Caco-2 (cell line): ENCODE data around the gene PTDSS2. TPM values are rescaled to one million over a fixed set of nuclear protein-coding genes. Genes with fewer than 3 reads are reported as not detected.

Experiments
- BruUV-seq: library from RNA; stranded (reverse); fragments of 400-500 nt; replicated peaks from 2 replicates; lab custom pipeline; 2021; lab: Mats Ljungman, UMichigan
- CTCF ChIA-PET: fragments of 300-600 bp; sonication (Branson Sonifier 250); formaldehyde crosslinking; loops from one replicate; lab custom pipeline; 2022; ENCODE audit warnings: antibody characterized with exemption; lab: Charles Lee
- POLR2A ChIA-PET: fragments of 300-600 bp; sonication (Branson Sonifier 250); formaldehyde crosslinking; loops from one replicate; lab custom pipeline; 2022; ENCODE audit warnings: antibody characterized with exemption; lab: Charles Lee
- DNase-seq, 2 experiments: peaks; one replicate each; pipeline versions ENCODE4 v3.0.0 to v3.0.0-alpha.2; 2020 to 2022
- H3K27me3 ChIP-seq: replicated peaks from 2 replicates; pipeline ENCODE4 v1.6.0; 2011; ENCODE audit warnings: low read length; ENCODE audit not compliant: control insufficient read depth, insufficient read depth
- H3K36me3 ChIP-seq: 2 replicates; pipeline ENCODE4 v1.5.1; 2011; ENCODE audit warnings: low read length; ENCODE audit not compliant: control insufficient read depth, insufficient read depth
- H3K4me1 ChIP-seq: fragments of 250-450 bp; sonication (Bioruptor Pico); 2 replicates; pipeline ENCODE4 v1.5.1; 2020; ENCODE audit warnings: mild to moderate bottlenecking
- H3K4me3 ChIP-seq: 2 replicates; pipeline ENCODE4 v1.5.1; 2011; ENCODE audit warnings: low read depth, mild to moderate bottlenecking, control low read depth, low read length
- H3K9me3 ChIP-seq: fragments of 250-450 bp; sonication (Bioruptor Pico); 2 replicates; pipeline ENCODE4 v1.5.1; 2020; ENCODE audit warnings: mild to moderate bottlenecking, moderate library complexity
- H3K27ac Mint-ChIP-seq: one replicate; pipeline ENCODE4 v1.8.0; 2022; ENCODE audit warnings: mixed read lengths; ENCODE audit not compliant: unreplicated experiment
- H3K27me3 Mint-ChIP-seq: one replicate; pipeline ENCODE4 v1.8.0; 2022; ENCODE audit warnings: mixed read lengths; ENCODE audit not compliant: insufficient read depth, unreplicated experiment
- H3K36me3 Mint-ChIP-seq: one replicate; pipeline ENCODE4 v1.8.0; 2022; ENCODE audit warnings: mild to moderate bottlenecking, mixed read lengths; ENCODE audit not compliant: insufficient read depth, unreplicated experiment
- H3K4me1 Mint-ChIP-seq: one replicate; pipeline ENCODE4 v1.8.0; 2022; ENCODE audit warnings: low read depth, mixed read lengths; ENCODE audit not compliant: unreplicated experiment
- H3K4me3 Mint-ChIP-seq: one replicate; pipeline ENCODE4 v1.8.0; 2022; ENCODE audit warnings: mild to moderate bottlenecking, moderate library complexity, mixed read lengths; ENCODE audit not compliant: unreplicated experiment
- H3K9me3 Mint-ChIP-seq: one replicate; pipeline ENCODE4 v1.8.0; 2022; ENCODE audit warnings: mixed read lengths; ENCODE audit not compliant: unreplicated experiment
- CTCF ChIP-seq, 2 experiments: fragments of 200-600 bp in 1 of 2; IDR thresholded peaks; 1 replicate in 1 of 2; 2 replicates in 1 of 2; pipeline versions ENCODE4 v1.5.1 to v1.8.0; 2011 to 2022; ENCODE audit warnings: antibody characterized with exemption in 1 of 2, control low read depth in 1 of 2, inconsistent platforms in 1 of 2, low read depth in 1 of 2, low read length in 1 of 2, mild to moderate bottlenecking in 1 of 2, moderate library complexity in 1 of 2; ENCODE audit not compliant: insufficient read depth in 1 of 2, severe bottlenecking in 1 of 2, unreplicated experiment in 1 of 2
- intact Hi-C: fragments of 100-400 bp; cut with micrococcal nuclease; formaldehyde crosslinking; loops from one replicate; pipeline ENCODE4 v1.10.0; 2022; ENCODE audit not compliant: unreplicated experiment
- total RNA-seq: library from RNA; stranded (reverse); gene quantifications from 2 replicates; pipeline ENCODE4 v1.2.3, GENCODE V29; 2022

PTDSS2 gene
- total RNA-seq, 1 experiment from 2014 or later: 44.3 TPM

DNA sequence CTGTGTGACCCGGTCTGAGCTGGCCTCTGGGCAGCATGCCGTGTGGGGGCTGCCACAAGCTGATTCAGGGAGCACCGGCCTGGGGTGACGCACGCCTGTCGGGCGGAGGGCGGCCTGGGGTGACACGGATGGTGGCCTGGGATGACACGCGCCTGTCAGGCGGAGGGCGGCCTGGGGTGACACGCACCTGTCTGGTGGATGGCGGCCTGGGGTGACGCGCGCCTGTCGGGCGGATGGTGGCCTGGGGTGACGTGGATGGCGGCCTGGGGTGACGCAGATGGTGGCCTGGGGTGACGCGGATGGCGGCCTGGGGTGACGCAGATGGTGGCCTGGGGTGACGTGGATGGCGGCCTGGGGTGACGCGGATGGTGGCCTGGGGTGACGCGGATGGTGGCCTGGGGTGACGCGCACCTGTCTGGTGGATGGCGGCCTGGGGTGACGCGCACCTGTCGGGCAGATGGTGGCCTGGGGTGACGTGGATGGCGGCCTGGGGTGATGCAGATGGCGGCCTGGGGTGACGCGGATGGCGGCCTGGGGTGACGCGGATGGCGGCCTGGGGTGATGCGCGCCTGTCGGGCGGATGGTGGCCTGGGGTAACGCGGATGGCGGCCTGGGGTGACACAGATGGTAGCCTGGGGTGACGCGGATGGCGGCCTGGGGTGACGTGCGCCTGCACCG, 21.5 kb downstream of the PTDSS2 start:
- intact Hi-C loops: no loop called here
- Mint-ChIP-seq H3K4me3 (no peak overlapping the region), H3K9me3 (no peaks in the 10 kb centered on the region), H3K4me1 (peaks cover 18% of the 10 kb centered on the region), H3K27ac (no peak overlapping the region), H3K27me3 (no peaks in the 10 kb centered on the region), H3K36me3 (peaks cover 20% of the 10 kb centered on the region)
- no peaks in the 10 kb centered on the region for H3K36me3 ChIP-seq
- DNase-seq: no peak
- POLR2A ChIA-PET: no interaction called here
- no peak overlapping the region for H3K4me3 ChIP-seq
- no peaks in the 10 kb centered on the region for H3K27me3 ChIP-seq
- no peaks in the 10 kb centered on the region for H3K9me3 ChIP-seq
- CTCF ChIA-PET: no interaction called here
- peaks cover 12% of the 10 kb centered on the region for H3K4me1 ChIP-seq
- TF ChIP-seq CTCF (IDR thresholded peaks at IDR 0.05; ENCODE audit: insufficient read depth in 1 of 2, low read depth in 1 of 2, low read length in 1 of 2, severe bottlenecking in 1 of 2, unreplicated experiment in 1 of 2): no peak
- BruUV-seq: no TSS peak

DNA sequence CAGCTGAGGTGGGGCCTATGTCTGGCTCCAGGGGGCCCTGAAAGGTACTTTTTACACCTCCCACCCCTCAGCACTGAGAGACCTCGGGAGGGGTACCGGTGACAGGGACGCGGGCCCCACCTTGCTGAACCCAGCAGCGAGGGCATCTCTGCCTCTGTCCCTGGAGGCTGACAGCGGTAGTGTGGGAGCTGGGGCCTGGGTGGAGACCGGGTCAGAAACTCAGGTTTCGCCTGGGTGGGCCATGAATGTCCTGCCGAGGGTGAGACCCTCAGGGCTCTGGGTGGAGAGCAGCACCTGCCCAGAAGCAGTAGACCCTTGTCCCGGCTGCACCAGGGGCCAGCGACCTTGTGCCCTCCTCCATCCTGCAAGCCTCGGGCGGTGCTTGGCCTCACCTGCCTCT, 22.2 kb downstream of the PTDSS2 start:
- Mint-ChIP-seq H3K36me3 (peaks cover 17% of the 10 kb centered on the region), H3K27me3 (no peaks in the 10 kb centered on the region), H3K27ac (no peak overlapping the region), H3K4me1 (peaks cover 18% of the 10 kb centered on the region), H3K9me3 (no peaks in the 10 kb centered on the region), H3K4me3 (no peak overlapping the region)
- Histone ChIP-seq H3K9me3 (no peaks in the 10 kb centered on the region), H3K27me3 (no peaks in the 10 kb centered on the region), H3K4me3 (no peak overlapping the region), H3K4me1 (peaks cover 8% of the 10 kb centered on the region), H3K36me3 (no peaks in the 10 kb centered on the region)
- no TSS peak for BruUV-seq
- intact Hi-C loops: no loop called here
- POLR2A ChIA-PET: no interaction called here
- no peak for TF ChIP-seq CTCF (IDR thresholded peaks at IDR 0.05; ENCODE audit: insufficient read depth in 1 of 2, low read depth in 1 of 2, low read length in 1 of 2, severe bottlenecking in 1 of 2, unreplicated experiment in 1 of 2)
- CTCF ChIA-PET: no interaction called here
- DNase-seq: no peak

GRCh38 chr11:472816-473215, 22.7 kb downstream of the PTDSS2 start:
- H3K36me3 Mint-ChIP-seq: peaks cover 17% of the 10 kb centered on the region
- H3K4me3 Mint-ChIP-seq: no peak overlapping the region
- H3K9me3 Mint-ChIP-seq: no peaks in the 10 kb centered on the region
- H3K27me3 Mint-ChIP-seq: no peaks in the 10 kb centered on the region
- Histone ChIP-seq H3K9me3 (no peaks in the 10 kb centered on the region), H3K27me3 (no peaks in the 10 kb centered on the region), H3K4me1 (peaks cover 8% of the 10 kb centered on the region), H3K4me3 (no peak overlapping the region), H3K36me3 (no peaks in the 10 kb centered on the region)
- no TSS peak for BruUV-seq
- DNase-seq: no peak
- intact Hi-C loops: no loop called here
- ChIA-PET CTCF (interaction anchor here (0.6 kb wide), 1 partner anchor 87 kb away, joined by 5 read pairs; no protein-coding TSS in a partner anchor), POLR2A (no interaction called here)
- peaks cover 18% of the 10 kb centered on the region for H3K4me1 Mint-ChIP-seq
- no peak for TF ChIP-seq CTCF (IDR thresholded peaks at IDR 0.05; ENCODE audit: insufficient read depth in 1 of 2, low read depth in 1 of 2, low read length in 1 of 2, severe bottlenecking in 1 of 2, unreplicated experiment in 1 of 2)
- H3K27ac Mint-ChIP-seq: no peak overlapping the region
